A549 treated with DMSO at 1 μM for 4 hours (cell line): ENCODE data around the gene COX7C. TPM values are rescaled to one million over a fixed set of nuclear protein-coding genes. Genes with fewer than 3 reads are reported as not detected.

ENCODE experiments used
- total RNA-seq: library from RNA; stranded (reverse); fragments of 200-300 nt; extraction: Qiagen RNA extraction; gene quantifications from 5 replicates; pipeline ENCODE4 v1.2.3, GENCODE V29; 2022; ENCODE audit warnings: low read depth

COX7C gene, protein sequence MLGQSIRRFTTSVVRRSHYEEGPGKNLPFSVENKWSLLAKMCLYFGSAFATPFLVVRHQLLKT
- 557 to 752 TPM (median 603 TPM) in 5 replicates for total RNA-seq

DNA sequence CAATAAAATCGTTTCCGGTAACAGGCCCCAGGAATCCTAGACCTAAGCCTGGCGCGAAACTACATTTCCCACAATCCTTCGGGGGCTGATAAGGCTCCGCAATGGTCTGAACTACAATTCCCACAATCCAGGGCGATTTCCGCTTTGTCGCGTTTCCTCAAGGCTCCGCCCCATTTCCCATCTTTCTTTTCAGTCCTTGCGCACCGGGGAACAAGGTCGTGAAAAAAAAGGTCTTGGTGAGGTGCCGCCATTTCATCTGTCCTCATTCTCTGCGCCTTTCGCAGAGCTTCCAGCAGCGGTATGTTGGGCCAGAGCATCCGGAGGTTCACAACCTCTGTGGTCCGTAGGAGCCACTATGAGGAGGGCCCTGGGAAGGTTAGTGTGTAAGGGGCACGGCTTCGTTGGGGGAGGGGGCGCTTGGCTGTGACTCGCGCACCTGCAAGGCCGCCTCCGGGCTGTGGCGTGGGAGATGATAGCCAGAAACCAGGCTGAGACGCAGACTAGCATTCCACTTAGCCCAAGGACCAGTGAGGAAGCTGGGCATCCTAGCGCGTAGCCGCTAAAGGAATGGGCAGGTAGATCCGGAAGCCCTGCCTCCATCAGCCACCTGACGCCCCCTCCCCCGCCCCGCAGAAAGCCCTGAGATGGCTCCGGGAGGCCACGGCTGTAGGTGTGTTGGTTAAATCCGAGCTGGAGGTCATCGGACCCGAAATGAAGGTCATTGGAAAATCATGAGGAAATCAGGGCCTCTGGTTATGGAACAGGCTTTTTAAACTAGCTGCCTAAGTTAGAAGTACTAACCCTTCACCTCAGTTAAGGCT lies at the start of gene COX7C:
Gene COX7C (plus strand): TSS at position 186 of the 821 bp plus-strand sequence. CDS start 115 bp downstream, at position 301.

